ENCODE data around the gene NKD2. TPM values are rescaled to one million over a fixed set of nuclear protein-coding genes. Genes with fewer than 3 reads are reported as not detected.

The NKD2 gene
- total RNA-seq, 1 donor from 2014 or later = 0.26 TPM

GRCh38 chr5:1002836-1003235 is 5.8 kb upstream of the NKD2 start:
- TF ChIP-seq, protein P1, sequence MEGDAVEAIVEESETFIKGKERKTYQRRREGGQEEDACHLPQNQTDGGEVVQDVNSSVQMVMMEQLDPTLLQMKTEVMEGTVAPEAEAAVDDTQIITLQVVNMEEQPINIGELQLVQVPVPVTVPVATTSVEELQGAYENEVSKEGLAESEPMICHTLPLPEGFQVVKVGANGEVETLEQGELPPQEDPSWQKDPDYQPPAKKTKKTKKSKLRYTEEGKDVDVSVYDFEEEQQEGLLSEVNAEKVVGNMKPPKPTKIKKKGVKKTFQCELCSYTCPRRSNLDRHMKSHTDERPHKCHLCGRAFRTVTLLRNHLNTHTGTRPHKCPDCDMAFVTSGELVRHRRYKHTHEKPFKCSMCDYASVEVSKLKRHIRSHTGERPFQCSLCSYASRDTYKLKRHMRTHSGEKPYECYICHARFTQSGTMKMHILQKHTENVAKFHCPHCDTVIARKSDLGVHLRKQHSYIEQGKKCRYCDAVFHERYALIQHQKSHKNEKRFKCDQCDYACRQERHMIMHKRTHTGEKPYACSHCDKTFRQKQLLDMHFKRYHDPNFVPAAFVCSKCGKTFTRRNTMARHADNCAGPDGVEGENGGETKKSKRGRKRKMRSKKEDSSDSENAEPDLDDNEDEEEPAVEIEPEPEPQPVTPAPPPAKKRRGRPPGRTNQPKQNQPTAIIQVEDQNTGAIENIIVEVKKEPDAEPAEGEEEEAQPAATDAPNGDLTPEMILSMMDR (IDR thresholded peaks at IDR 0.05; ENCODE audit: insufficient read depth, low read length, severe bottlenecking) = no peak
- Histone ChIP-seq H3K4me3 (ENCODE audit: low read depth, low read length) (no peak overlapping the region), H3K27me3 (ENCODE audit: control insufficient read depth, insufficient read depth, low read length) (peaks cover 24% of the 10 kb centered on the region), H3K36me3 (ENCODE audit: control insufficient read depth, insufficient read depth, low read length) (no peaks in the 10 kb centered on the region)
- FAIRE-seq = no peak
- DNase-seq (ENCODE audit: low read depth) = no peak

DNA sequence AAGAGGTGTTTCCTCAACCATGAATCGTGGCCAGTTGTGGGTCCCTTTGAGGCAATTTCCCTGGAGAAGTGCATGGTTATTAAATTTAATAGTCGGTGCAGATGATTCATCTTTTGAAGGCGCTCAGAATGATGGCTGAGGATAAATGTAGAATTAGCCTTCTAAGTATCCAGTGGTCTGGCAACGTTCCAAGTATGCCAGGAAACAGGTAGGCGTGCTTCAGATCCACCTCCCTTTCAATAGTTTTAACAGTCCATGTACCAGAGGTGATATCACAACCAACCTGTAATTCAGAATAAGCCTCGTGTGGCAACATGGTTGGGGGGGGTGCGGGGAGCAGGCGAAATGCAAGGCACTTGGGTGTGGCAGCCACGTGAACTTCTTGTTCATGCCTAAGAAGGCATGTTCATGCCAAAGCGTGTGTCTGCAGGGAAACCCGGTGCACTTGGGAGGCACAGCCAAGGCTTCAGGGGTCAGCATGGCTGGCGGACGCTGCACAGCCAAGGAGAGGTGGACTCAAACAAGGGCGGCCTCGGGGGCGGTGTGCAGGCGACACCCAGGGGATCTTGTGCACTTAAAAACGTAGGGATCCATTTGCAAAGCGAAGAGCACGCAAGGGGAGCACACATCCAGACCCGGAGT is 5.2 kb upstream of the NKD2 start:
- Histone ChIP-seq H3K4me3 (ENCODE audit: low read depth, low read length) (no peak overlapping the region), H3K36me3 (ENCODE audit: control insufficient read depth, insufficient read depth, low read length) (no peaks in the 10 kb centered on the region), H3K27me3 (ENCODE audit: control insufficient read depth, insufficient read depth, low read length) (peaks cover 26% of the 10 kb centered on the region)
- peak; percentile 97 for DNase-seq (ENCODE audit: low read depth)
- peak; percentile 98 for FAIRE-seq
- TF ChIP-seq, protein P1 (IDR thresholded peaks at IDR 0.05; ENCODE audit: insufficient read depth, low read length, severe bottlenecking) = no peak

DNA sequence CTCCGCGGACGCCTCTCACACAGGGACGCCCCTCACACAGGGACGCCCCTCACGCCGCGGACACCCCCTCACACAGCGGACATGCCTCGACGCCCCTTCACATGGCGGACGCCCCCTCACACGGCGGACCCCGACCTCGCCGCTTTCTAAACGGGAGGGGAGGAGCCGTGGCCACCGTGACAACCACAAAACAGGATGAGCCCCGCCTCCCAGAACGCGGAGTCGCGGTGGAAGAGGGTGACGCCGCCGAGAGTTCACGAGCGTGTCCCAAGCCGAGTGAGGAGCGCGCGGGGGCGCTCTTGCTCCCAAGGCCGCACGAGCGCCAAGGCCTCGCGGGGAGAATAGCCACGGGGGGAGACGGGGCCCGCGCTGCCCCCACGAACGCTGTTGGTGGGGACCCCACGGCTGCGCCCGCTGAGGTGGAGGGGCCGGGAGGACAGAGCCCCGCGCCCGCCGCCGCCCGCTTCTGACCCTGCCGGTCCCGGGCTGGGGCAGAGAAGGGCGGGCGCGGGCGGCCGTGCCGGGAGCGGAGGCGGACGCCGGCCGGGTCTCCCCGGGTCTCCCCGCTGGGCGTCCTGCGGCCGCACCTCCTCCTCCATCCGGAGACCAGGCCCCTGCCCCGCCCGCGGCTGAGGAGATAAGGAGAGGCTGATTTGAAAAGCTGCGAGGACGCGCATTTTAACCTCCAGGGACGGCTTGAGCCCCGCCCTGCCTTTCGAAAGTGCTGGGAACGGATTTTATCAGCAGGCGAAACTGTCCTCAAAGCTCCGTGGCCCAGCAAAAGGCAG is 3.9 kb upstream of the NKD2 start:
- TF ChIP-seq, protein P1 (IDR thresholded peaks at IDR 0.05; ENCODE audit: insufficient read depth, low read length, severe bottlenecking) = peak; percentile 52
- FAIRE-seq (no peak), DNase-seq (ENCODE audit: low read depth) (no peak)

GRCh38 chr5:1005249-1005851 is 3.3 kb upstream of the NKD2 start:
- H3K36me3 ChIP-seq (ENCODE audit: control insufficient read depth, insufficient read depth, low read length) = no peaks in the 10 kb centered on the region
- FAIRE-seq (no peak), DNase-seq (ENCODE audit: low read depth) (no peak)
- peak overlapping the region; percentile 30 for H3K4me3 ChIP-seq (ENCODE audit: low read depth, low read length)
- TF ChIP-seq, protein P1 (IDR thresholded peaks at IDR 0.05; ENCODE audit: insufficient read depth, low read length, severe bottlenecking) = no peak
- H3K27me3 ChIP-seq (ENCODE audit: control insufficient read depth, insufficient read depth, low read length) = peaks cover 36% of the 10 kb centered on the region

More for the DNA sequence above, 3.9 kb upstream of the NKD2 start:
- H3K36me3 ChIP-seq (ENCODE audit: control insufficient read depth, insufficient read depth, low read length) = no peaks in the 10 kb centered on the region
- peaks cover 29% of the 10 kb centered on the region for H3K27me3 ChIP-seq (ENCODE audit: control insufficient read depth, insufficient read depth, low read length)
- peak overlapping the region; percentile 30 for H3K4me3 ChIP-seq (ENCODE audit: low read depth, low read length)

DNA sequence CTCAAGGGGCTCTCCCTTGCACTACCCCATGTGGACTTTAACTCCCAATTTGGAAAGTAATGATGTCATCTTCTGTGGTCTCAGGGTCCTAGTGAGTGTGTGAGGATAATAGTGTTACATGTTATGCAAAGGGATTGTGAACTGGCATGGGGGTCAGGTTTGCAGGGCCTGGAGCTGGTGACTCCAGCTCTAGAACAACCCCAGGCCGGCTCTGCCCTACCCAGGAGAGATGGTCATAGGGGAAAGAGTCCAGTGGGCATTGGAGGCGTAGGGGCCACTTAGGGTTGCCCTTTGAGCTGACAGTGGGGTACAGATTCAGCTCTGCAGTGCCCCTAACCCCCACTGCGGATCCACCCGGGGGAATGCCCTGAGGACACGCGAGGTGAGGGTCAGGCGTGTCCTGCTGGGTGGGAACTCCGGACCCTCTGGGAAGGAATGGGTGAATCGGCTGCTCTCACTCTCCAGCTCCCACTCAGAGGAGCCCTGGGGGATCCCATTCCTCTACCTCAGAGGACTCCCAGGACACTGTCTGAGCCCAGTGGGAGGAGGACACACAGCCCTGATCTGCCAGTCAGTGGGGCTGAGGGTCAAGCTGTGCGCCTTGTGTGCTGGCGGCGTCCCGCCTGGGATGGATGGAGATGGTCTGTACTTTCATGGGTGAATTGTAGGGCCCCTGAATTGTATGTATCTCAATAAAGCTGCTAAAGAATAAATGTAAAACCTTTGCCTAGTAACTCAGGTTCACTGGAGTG is 2.5 kb upstream of the NKD2 start:
- H3K4me3 ChIP-seq (ENCODE audit: low read depth, low read length) = no peak overlapping the region
- no peaks in the 10 kb centered on the region for H3K36me3 ChIP-seq (ENCODE audit: control insufficient read depth, insufficient read depth, low read length)
- FAIRE-seq = no peak
- H3K27me3 ChIP-seq (ENCODE audit: control insufficient read depth, insufficient read depth, low read length) = peaks cover 41% of the 10 kb centered on the region
- no peak for DNase-seq (ENCODE audit: low read depth)
- TF ChIP-seq, protein P1 (IDR thresholded peaks at IDR 0.05; ENCODE audit: insufficient read depth, low read length, severe bottlenecking) = no peak
